WTC11 (cell line): Measurements from ENCODE around the gene GPN2. TPM values are rescaled to one million over a fixed set of nuclear protein-coding genes. Genes with fewer than 3 reads are reported as not detected.

Experiments used
- ATAC-seq: fragments of 200-7000 bp; cut with Tn5 transposase; 2 replicates; pipeline ENCODE4 v1.10.0; 2021; ENCODE audit warnings: mild to moderate bottlenecking, moderate library complexity
- CTCF ChIA-PET: fragments of 300-600 bp; sonication (Branson Sonifier 250); formaldehyde crosslinking; loops from one replicate; lab custom pipeline; 2021; ENCODE audit warnings: antibody characterized with exemption; lab: Charles Lee
- POLR2A ChIA-PET: fragments of 350-600 bp; sonication (Branson Sonifier 250); formaldehyde crosslinking; loops from one replicate; lab custom pipeline; 2021; ENCODE audit warnings: antibody characterized with exemption; lab: Charles Lee
- DNase-seq: peaks from one replicate; pipeline ENCODE4 v3.0.0; 2021; ENCODE audit warnings: low spot score
- H3K27ac Mint-ChIP-seq: 2 replicates; pipeline ENCODE4 v1.8.0; 2021; ENCODE audit warnings: mixed read lengths
- H3K27me3 Mint-ChIP-seq: 2 replicates; pipeline ENCODE4 v1.8.0; 2021; ENCODE audit warnings: low read depth, mild to moderate bottlenecking, moderate library complexity, mixed read lengths
- H3K36me3 Mint-ChIP-seq: 2 replicates; pipeline ENCODE4 v1.8.0; 2021; ENCODE audit warnings: mixed read lengths
- H3K4me1 Mint-ChIP-seq: 2 replicates; pipeline ENCODE4 v1.8.0; 2022; ENCODE audit warnings: mixed read lengths
- H3K4me3 Mint-ChIP-seq: 2 replicates; pipeline ENCODE4 v1.8.0; 2021; ENCODE audit warnings: mild to moderate bottlenecking, moderate library complexity, mixed read lengths
- H3K9me3 Mint-ChIP-seq: 2 replicates; pipeline ENCODE4 v1.8.0; 2021; ENCODE audit warnings: mixed read lengths
- CBFB ChIP-seq: sonication (generic); formaldehyde crosslinking; IDR thresholded peaks from 2 replicates; pipeline ENCODE4 v1.8.1; 2022; ENCODE audit warnings: mild to moderate bottlenecking, low read depth, missing genetic modification reagents
- ESRRA ChIP-seq: sonication (generic); formaldehyde crosslinking; IDR thresholded peaks from 2 replicates; pipeline ENCODE4 v1.8.1; 2022; ENCODE audit warnings: mild to moderate bottlenecking, missing genetic modification reagents, borderline replicate concordance
- ETV6 ChIP-seq: sonication (generic); formaldehyde crosslinking; IDR thresholded peaks from 2 replicates; pipeline ENCODE4 v1.8.1; 2022; ENCODE audit warnings: mild to moderate bottlenecking, missing genetic modification reagents
- NR2C2 ChIP-seq: sonication (generic); formaldehyde crosslinking; IDR thresholded peaks from 2 replicates; pipeline ENCODE4 v1.8.0; 2022; ENCODE audit warnings: mild to moderate bottlenecking, missing genetic modification reagents
- NR3C1 ChIP-seq: sonication (generic); formaldehyde crosslinking; conservative IDR thresholded peaks from 2 replicates; pipeline ENCODE4 v1.8.1; 2023; ENCODE audit warnings: low read depth, mild to moderate bottlenecking, missing genetic modification reagents
- PRRX2 ChIP-seq: fragments of 250-450 bp; sonication (Bioruptor Pico); IDR thresholded peaks from 2 replicates; pipeline ENCODE4 v1.8.0; 2021; ENCODE audit warnings: mild to moderate bottlenecking
- TEAD4 ChIP-seq: sonication (generic); formaldehyde crosslinking; IDR thresholded peaks from 2 replicates; pipeline ENCODE4 v1.8.0; 2022; ENCODE audit warnings: mild to moderate bottlenecking, missing genetic modification reagents
- USF2 ChIP-seq: sonication (generic); formaldehyde crosslinking; IDR thresholded peaks from 2 replicates; pipeline ENCODE4 v1.8.1; 2023; ENCODE audit warnings: mild to moderate bottlenecking, missing genetic modification reagents, moderate library complexity
- ZNF138 ChIP-seq: sonication (generic); formaldehyde crosslinking; conservative IDR thresholded peaks from 2 replicates; pipeline ENCODE4 v1.8.1; 2022; ENCODE audit warnings: mild to moderate bottlenecking, moderate library complexity, missing genetic modification reagents
- ZNF281 ChIP-seq: sonication (generic); formaldehyde crosslinking; IDR thresholded peaks from 2 replicates; pipeline ENCODE4 v1.8.0; 2023; ENCODE audit warnings: mild to moderate bottlenecking, missing genetic modification reagents
- ZNF416 ChIP-seq: fragments of 250-450 bp; sonication (Bioruptor Pico); IDR thresholded peaks from 2 replicates; pipeline ENCODE4 v1.9.0; 2021; ENCODE audit warnings: mild to moderate bottlenecking, inconsistent platforms
- ZNF423 ChIP-seq: fragments of 250-450 bp; sonication (Bioruptor Pico); IDR thresholded peaks from 2 replicates; pipeline ENCODE4 v2.1.2; 2022; ENCODE audit warnings: mild to moderate bottlenecking, moderate library complexity
- total RNA-seq: library from RNA; stranded (reverse); gene quantifications from 3 replicates; pipeline ENCODE4 v1.2.3, GENCODE V29; 2021
- TF ChIP-seq, protein P1 (sequence below): sonication (generic); formaldehyde crosslinking; IDR thresholded peaks from 2 replicates; pipeline ENCODE4 v1.8.0; 2023; ENCODE audit warnings: missing genetic modification reagents
- TF ChIP-seq, protein P2 (sequence below): fragments of 250-450 bp; sonication (Bioruptor Pico); IDR thresholded peaks from 2 replicates; pipeline ENCODE4 v1.9.0; 2021; ENCODE audit warnings: mild to moderate bottlenecking, borderline replicate concordance
- TF ChIP-seq, protein P3 (sequence below): sonication (generic); formaldehyde crosslinking; IDR thresholded peaks from 2 replicates; pipeline ENCODE4 v1.8.0; 2022; ENCODE audit warnings: mild to moderate bottlenecking, missing genetic modification reagents

The GPN2 gene
- total RNA-seq, 1 experiment from 2014 or later = 38.5 TPM

GRCh38 chr1:26861889-26862378 is 28.1 kb downstream of the GPN2 start:
- peaks cover 16% of the 10 kb centered on the region for H3K27me3 Mint-ChIP-seq
- ATAC-seq (no peak), DNase-seq (no peak)
- CTCF ChIA-PET = interaction anchor here (0.6 to 2.6 kb wide), 10 partner anchors 13 to 278 kb away, joined by 3 to 11 read pairs (median 4); partner anchors contain the start of gene GPATCH3
- H3K27ac Mint-ChIP-seq = peak overlapping the region; percentile 15; the same call in 1 of the 2 replicates
- no peaks in the 10 kb centered on the region for H3K36me3 Mint-ChIP-seq
- TF ChIP-seq ETV6 (CRISPR knock-in tag) = no peak
- H3K9me3 Mint-ChIP-seq = no peaks in the 10 kb centered on the region
- H3K4me1 Mint-ChIP-seq = peaks cover 38% of the 10 kb centered on the region
- POLR2A ChIA-PET = no interaction called here
- no peak overlapping the region for H3K4me3 Mint-ChIP-seq

GRCh38 chr1:26861286-26861701 is 28.8 kb downstream of the GPN2 start:
- H3K36me3 Mint-ChIP-seq = no peaks in the 10 kb centered on the region
- DNase-seq = no peak
- H3K4me1 Mint-ChIP-seq = peaks cover 41% of the 10 kb centered on the region
- no peaks in the 10 kb centered on the region for H3K9me3 Mint-ChIP-seq
- no peak for TF ChIP-seq ZNF138 (CRISPR knock-in tag)
- TF ChIP-seq, protein P1, sequence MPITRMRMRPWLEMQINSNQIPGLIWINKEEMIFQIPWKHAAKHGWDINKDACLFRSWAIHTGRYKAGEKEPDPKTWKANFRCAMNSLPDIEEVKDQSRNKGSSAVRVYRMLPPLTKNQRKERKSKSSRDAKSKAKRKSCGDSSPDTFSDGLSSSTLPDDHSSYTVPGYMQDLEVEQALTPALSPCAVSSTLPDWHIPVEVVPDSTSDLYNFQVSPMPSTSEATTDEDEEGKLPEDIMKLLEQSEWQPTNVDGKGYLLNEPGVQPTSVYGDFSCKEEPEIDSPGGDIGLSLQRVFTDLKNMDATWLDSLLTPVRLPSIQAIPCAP (CRISPR knock-in tag) = no peak
- TF ChIP-seq ZNF416 (CRISPR knock-in tag) = no peak
- TF ChIP-seq, protein P2, sequence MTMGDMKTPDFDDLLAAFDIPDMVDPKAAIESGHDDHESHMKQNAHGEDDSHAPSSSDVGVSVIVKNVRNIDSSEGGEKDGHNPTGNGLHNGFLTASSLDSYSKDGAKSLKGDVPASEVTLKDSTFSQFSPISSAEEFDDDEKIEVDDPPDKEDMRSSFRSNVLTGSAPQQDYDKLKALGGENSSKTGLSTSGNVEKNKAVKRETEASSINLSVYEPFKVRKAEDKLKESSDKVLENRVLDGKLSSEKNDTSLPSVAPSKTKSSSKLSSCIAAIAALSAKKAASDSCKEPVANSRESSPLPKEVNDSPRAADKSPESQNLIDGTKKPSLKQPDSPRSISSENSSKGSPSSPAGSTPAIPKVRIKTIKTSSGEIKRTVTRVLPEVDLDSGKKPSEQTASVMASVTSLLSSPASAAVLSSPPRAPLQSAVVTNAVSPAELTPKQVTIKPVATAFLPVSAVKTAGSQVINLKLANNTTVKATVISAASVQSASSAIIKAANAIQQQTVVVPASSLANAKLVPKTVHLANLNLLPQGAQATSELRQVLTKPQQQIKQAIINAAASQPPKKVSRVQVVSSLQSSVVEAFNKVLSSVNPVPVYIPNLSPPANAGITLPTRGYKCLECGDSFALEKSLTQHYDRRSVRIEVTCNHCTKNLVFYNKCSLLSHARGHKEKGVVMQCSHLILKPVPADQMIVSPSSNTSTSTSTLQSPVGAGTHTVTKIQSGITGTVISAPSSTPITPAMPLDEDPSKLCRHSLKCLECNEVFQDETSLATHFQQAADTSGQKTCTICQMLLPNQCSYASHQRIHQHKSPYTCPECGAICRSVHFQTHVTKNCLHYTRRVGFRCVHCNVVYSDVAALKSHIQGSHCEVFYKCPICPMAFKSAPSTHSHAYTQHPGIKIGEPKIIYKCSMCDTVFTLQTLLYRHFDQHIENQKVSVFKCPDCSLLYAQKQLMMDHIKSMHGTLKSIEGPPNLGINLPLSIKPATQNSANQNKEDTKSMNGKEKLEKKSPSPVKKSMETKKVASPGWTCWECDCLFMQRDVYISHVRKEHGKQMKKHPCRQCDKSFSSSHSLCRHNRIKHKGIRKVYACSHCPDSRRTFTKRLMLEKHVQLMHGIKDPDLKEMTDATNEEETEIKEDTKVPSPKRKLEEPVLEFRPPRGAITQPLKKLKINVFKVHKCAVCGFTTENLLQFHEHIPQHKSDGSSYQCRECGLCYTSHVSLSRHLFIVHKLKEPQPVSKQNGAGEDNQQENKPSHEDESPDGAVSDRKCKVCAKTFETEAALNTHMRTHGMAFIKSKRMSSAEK (CRISPR knock-in tag) = no peak
- no peak for TF ChIP-seq CBFB (CRISPR knock-in tag)
- no peak for TF ChIP-seq ZNF281 (CRISPR knock-in tag)
- no peak for TF ChIP-seq NR3C1
- TF ChIP-seq ZNF423 (CRISPR knock-in tag) = no peak
- TF ChIP-seq USF2 (CRISPR knock-in tag) = no peak
- ATAC-seq = no peak
- H3K27me3 Mint-ChIP-seq = peaks cover 16% of the 10 kb centered on the region
- H3K27ac Mint-ChIP-seq = peak overlapping the region; percentile 65; the same call in 1 of the 2 replicates
- POLR2A ChIA-PET = no interaction called here
- no peak overlapping the region for H3K4me3 Mint-ChIP-seq
- CTCF ChIA-PET = interaction anchor here (0.6 to 2.6 kb wide), 8 partner anchors 12 to 277 kb away, joined by 3 to 11 read pairs (median 4); partner anchors contain the start of gene GPATCH3

DNA sequence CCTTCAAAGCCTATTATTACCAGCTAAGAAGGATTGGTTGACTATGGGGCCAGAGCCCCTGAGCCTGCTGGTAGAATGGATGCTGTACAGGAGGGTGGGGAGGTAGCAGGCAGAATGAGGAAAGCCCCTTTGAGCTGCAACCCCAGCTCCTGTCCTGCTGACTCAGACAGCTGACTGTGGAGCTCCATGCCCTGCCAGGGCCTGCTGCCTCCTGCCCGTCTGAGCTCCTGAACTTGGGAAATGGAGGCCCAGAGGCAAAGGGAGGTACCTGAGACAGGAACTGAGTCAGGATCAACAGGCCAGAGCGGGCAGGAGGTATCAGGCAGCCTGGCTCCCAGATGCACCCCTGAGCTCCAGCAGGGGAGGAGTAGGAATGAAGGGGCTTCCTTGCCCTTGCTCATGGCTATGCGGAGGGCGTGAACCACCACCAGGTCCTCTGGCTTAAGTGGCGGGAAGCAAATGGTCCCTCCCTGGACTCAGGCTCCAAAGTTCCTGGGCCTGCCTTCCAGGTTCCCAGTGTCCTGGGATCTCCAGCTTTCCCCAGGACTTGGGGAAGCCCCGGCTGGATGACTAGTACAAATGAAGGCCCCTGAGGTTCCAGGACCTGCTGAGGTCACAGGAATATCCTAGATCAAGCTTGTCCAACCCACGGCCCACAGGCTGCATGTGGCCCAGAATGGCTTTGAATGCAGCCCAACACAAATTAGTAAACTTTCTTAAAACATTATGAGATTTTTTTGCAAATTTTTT is 31.0 kb downstream of the GPN2 start:
- no peak for ATAC-seq
- H3K4me1 Mint-ChIP-seq = peaks cover 35% of the 10 kb centered on the region
- H3K36me3 Mint-ChIP-seq = no peaks in the 10 kb centered on the region
- POLR2A ChIA-PET = interaction anchor here (0.7 to 1.1 kb wide), 2 partner anchors 9 to 57 kb away, joined by 3 read pairs; no protein-coding TSS in a partner anchor
- CTCF ChIA-PET = interaction anchor here (0.5 to 4.1 kb wide), 18 partner anchors 9 to 762 kb away, joined by 3 to 23 read pairs (median 4); partner anchors contain the start of gene GPN2
- no peak overlapping the region for H3K4me3 Mint-ChIP-seq
- TF ChIP-seq ESRRA (CRISPR knock-in tag) (no peak), TEAD4 (CRISPR knock-in tag) (no peak), PRRX2 (no peak), NR2C2 (no peak), ZNF416 (CRISPR knock-in tag) (no peak)
- TF ChIP-seq, protein P3, sequence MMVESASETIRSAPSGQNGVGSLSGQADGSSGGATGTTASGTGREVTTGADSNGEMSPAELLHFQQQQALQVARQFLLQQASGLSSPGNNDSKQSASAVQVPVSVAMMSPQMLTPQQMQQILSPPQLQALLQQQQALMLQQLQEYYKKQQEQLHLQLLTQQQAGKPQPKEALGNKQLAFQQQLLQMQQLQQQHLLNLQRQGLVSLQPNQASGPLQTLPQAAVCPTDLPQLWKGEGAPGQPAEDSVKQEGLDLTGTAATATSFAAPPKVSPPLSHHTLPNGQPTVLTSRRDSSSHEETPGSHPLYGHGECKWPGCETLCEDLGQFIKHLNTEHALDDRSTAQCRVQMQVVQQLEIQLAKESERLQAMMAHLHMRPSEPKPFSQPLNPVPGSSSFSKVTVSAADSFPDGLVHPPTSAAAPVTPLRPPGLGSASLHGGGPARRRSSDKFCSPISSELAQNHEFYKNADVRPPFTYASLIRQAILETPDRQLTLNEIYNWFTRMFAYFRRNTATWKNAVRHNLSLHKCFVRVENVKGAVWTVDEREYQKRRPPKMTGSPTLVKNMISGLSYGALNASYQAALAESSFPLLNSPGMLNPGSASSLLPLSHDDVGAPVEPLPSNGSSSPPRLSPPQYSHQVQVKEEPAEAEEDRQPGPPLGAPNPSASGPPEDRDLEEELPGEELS (CRISPR knock-in tag) = no peak
- TF ChIP-seq, all 79 proteins: peak for 0
- DNase-seq = no peak
- H3K9me3 Mint-ChIP-seq = no peaks in the 10 kb centered on the region
- H3K27ac Mint-ChIP-seq = no peak overlapping the region
- peaks cover 10% of the 10 kb centered on the region for H3K27me3 Mint-ChIP-seq
